Erythroblast (primary cell): ENCODE data around the gene TUBA8.

Experiments
- GATA1 ChIP-seq: IDR thresholded peaks from 2 replicates; pipeline ENCODE4 v1.6.1; 2011; ENCODE audit warnings: low read depth, mild to moderate bottlenecking, control low read depth, low read length, moderate library complexity
- POLR2A ChIP-seq: IDR thresholded peaks from 2 replicates; pipeline ENCODE4 v1.6.1; 2011; ENCODE audit warnings: mild to moderate bottlenecking, low read length

DNA sequence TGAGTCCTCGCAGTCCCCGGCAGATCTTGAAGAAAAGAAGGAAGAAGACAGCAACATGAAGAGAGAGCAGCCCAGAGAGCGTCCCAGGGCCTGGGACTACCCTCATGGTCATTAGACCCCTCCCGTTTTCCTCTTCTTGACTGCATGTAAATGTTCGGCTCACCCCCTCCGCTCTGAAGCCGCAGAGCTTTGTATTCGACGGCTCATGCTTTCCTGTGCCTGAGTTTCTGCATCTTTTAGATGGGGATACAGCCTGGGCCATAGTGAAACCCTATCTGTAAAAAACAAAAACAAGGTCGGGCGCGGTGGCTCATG is 47.1 kb downstream of the TUBA8 start:
- TF ChIP-seq POLR2A = no peak
- no peak for TF ChIP-seq GATA1
